GM19025 (cell line): ENCODE data around the gene SRSF12.
"Not testable (repeated sequence)": the region's sequence is repeated elsewhere in the genome, so short reads cannot be mapped to it uniquely, and the experiment has no call there.

Source experiments
- ATAC-seq: cut with Tn5 transposase; IDR thresholded peaks from one replicate; pipeline ENCODE4 v1.9.1; 2021; ENCODE audit warnings: mild to moderate bottlenecking, low read depth, moderate library complexity; ENCODE audit not compliant: unreplicated experiment

Gene SRSF12

GRCh38 chr6:89132057-89132456 is 14.2 kb upstream of the SRSF12 start:
- no peak for ATAC-seq

- ATAC-seq: no peak
Measured at GRCh38 chr6:89131599-89131998, 13.7 kb upstream of the SRSF12 start.

DNA sequence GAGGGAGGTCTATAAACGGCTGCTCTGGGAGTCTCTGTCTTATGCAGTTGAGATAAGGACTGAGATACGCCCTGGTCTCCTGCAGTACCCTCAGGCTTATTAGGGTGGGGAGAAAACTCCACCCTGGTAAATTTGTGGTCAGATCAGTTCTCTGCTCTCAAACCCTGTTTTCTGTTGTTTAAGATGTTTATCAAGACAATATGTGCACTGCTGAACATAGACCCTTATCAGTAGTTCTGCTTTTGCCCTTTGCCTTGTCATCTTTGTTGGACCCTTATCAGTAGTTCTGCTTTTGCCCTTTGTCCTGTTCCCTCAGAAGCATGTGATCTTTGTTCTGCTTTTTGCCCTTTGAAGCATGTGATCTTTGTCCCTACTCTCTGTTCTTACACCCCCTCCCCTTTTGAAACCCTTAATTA is 10.4 kb upstream of the SRSF12 start:
- ATAC-seq: not testable (repeated sequence)

- no peak for ATAC-seq
Measured at GRCh38 chr6:89122625-89123024, 4.8 kb upstream of the SRSF12 start.

DNA sequence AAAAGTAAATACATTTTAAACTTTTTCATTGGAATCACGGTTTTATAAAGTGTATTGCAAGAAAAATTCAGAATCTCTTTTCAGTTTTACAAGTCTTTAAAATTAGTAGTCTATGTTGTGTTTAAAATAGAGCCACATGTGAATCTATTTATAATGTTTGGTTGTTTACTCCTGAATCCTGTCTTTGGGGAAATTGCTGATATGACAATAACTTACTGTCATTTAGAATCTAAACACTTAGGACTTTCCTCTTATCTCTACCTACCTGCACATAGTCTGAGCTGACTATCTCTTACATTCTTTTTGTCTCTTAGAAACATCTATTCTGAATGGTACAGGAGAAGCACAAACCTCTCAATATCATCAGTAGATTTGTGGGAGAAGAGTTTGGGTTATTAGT is 4.1 kb upstream of the SRSF12 start:
- no peak for ATAC-seq

DNA sequence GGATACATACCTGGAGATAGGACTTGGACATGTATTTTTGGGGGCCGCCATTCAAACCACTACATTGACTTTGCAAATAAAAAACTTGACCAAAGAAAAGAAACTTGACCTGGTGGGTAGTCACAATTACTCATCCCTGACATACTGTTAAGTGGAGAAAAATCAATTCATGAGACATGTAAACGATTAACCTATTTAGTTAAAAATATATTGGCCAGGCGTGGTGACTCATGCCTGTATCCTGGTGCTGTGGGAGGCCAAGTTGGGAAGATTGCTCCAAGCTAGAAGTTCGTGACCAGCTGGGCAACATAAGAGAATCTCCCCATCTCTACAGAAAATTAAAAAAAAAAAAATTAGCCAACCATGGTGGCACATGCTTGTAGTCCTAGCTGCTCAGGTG is 2.5 kb upstream of the SRSF12 start:
- ATAC-seq: no peak

GRCh38 chr6:89118931-89119330 is 1.1 kb upstream of the SRSF12 start:
- ATAC-seq: no peak

- ATAC-seq: no peak
Measured at GRCh38 chr6:89116702-89117101, 1.2 kb downstream of the SRSF12 start.

- ATAC-seq: no peak
Measured at GRCh38 chr6:89111933-89112332, 5.9 kb downstream of the SRSF12 start.

DNA sequence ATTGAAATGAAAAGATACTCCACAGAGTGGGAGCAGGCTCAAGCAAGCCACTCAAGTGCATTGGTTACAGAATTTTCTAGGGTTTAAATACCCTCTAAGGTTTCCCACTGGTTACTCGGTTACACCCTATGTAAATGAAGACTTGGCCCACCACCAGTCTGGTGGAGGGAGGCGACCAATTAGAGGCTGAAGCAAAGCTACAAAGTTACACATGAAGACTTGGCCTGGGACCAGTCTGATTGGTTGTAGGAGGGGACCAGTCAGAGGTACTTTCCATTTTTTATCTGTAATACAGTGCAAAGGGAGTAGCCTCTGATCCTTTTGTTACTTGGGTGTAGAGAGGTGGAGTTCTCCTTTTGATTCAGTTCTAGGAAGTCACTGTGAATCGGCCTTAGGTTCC is 7.6 kb downstream of the SRSF12 start:
- ATAC-seq: no peak

- no peak for ATAC-seq
Measured at GRCh38 chr6:89100114-89100513, 17.8 kb downstream of the SRSF12 start.

- no peak for ATAC-seq
Measured at GRCh38 chr6:89098461-89098860, 19.4 kb downstream of the SRSF12 start.

GRCh38 chr6:89087881-89088280 is 30.0 kb downstream of the SRSF12 start:
- ATAC-seq: no peak

DNA sequence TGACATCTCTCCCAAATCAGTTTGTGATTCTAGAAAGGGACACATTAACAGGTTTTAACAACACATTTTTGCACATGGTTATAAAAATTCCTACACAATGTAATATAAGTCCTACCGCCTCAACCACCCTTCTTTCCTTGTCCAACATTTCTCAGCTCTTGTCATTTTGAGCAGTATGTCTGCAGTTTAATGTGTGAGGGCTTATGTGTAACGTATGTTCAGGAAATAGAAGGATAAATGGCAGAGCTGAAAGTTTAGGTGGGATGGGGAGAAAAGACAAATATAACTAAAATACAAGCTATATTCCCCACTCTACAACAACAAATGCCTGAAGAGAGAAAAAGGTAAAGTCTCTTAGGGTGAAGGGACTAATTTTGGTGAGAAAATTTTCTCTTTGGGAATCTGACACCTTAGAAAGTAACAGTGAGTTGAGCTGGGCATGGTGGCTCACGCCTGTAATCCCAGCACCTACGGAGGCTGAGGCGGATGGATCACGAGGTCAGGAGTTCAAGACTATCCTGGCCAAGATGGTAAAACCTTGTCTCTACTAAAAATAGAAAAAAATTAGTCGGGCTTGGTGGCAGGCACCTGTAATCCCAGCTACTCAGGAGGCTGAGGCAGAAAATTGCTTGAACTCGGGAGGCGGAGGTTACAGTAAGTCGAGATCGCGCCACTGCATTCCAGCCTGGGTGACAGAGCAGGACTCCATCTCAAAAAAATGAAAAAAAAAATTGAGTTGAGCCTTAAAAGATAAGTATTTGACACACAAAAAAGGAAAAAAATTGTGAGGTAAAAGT is 32.3 kb downstream of the SRSF12 start:
- no peak for ATAC-seq

GRCh38 chr6:89084954-89085353 is 32.9 kb downstream of the SRSF12 start:
- ATAC-seq: no peak

DNA sequence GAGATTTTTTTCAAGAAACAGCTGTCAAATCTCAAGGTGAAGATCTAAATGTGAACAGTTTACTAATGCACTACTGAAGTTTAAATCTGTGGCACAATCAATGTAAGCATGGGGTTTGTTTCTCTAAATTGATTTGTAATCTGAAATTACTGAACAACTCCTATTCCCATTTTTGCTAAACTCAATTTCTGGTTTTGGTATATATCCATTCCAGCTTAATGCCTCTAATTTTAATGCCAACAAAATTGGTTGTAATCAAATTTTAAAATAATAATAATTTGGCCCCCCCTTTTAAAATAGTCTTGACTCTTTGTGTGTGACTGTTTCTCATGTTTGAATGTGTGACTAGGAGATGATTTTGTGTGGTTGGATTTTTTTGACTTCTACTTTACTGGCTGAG is 33.3 kb downstream of the SRSF12 start:
- no peak for ATAC-seq

DNA sequence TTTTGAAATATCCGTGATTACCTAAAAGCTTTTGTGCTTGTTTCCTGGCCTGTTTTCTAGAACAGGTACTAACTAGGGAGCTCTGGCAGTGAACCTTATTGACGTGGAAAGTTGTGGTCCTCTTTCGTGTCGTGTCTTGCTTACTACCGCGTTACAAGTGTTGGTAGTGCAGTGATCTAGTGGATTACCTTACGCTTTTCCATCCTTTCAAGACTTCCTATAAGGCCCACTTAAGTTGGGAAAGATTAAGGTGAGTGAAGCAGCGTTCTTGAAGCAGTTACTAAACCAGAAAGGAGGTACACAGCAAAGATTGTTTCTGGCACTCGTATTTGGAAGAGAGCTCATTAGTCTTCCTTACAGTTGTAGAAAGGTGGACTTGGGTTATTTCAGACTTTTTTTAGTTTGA is 35.4 kb downstream of the SRSF12 start:
- no peak for ATAC-seq

DNA sequence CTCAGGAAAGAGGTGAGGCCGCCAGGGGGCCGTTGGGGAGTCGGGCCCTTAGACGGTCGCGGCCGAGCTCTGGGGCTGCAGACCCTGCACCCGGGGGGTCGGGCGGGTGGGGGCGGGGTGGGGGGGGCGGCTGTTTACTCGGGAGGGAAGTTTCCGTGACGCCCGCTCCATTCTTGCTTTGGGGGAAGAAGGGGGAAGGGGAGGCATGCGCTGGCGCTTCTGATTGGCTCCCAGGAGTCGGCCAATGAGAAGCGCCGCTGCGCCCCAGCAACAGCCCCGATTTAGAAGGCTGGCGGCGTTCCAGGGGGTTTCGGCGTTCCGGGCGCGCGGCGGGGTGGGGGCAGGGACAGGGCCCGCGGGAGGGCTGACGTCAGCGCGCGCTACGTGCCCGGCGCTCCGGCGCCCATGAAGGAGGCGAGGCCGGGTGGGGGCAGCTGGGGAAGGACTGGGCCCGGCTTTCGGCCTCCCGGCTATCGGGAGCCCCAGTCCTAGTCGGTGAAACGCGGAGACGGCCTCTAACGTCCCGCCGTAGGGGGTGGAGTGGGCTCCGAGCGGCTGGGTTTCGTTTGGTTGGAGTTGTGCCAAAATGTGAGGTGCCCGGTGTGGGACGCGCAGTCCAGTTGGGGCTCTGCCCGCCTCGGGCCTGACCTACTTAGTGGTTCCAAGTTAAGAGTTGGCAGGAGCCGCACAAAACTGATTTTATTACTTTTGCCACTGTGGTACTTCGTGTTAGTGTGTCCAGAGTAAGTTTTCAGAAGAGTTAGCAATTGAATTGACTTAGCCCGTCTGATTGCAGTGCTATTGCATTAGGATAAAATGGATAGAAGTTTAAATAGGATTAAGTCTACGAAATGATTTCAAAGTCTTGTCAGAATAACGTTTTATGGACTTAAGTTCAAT is 36.2 kb downstream of the SRSF12 start:
- peak; percentile 65 for ATAC-seq

DNA sequence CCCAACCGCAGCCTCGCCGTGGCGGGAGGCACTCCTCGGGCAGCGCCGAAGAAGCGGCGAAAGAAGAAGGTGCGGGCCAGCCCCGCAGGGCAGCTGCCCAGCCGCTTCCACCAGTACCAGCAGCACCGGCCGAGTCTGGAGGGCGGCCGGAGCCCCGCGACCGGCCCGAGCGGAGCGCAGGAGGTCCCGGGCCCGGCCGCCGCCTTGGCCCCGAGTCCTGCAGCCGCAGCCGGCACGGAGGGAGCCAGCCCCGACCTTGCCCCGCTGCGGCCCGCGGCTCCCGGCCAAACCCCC is 36.8 kb downstream of the SRSF12 start:
- ATAC-seq: peak; percentile 1

DNA sequence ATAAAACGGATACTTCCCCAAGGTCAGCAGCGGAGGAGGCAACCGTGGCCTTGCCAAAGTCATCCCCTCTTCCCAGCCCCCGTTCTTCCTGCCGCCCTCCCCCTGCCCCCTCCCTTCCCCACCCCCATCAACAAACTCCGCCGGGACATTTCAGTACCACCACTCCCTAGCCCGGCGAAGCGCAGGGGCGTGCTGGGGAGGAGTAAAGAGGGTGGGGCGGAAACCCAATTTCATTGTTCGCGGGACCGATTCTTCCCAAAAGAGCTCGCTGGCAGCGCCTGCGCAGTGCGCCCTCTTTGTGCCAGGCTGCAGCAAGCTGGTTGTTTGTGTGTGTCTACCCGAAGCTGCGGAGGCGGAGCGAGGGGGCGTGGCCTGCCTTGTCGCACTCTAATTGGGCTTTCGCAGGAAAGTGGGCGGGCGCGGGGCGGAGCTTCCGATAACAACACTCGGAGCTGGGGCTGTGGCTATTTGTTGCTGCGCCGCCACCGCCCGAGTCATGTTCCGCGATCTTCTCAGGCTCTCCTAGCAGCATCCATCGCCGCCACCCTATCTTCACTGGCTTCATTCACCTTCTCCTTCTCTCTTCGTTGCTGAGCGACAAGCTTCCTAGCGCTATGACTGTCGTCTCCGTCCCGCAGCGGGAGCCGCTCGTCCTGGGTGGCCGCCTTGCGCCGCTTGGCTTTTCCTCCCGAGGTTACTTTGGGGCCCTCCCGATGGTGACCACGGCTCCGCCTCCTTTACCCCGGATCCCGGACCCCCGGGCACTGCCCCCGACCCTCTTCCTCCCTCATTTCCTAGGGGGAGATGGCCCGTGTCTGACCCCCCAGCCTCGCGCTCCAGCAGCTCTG is 37.4 kb downstream of the SRSF12 start, which contains the start of gene PNRC1:
Gene PNRC1, plus strand, starts transcription at position 471 of the 848 bp plus-strand sequence. Its CDS starts 144 bp downstream, at position 615.
- peak; percentile 63 for ATAC-seq
